Effector CD8-positive, alpha-beta T cell (primary cell): ENCODE data around the gene OTX1.
"Not testable (repeated sequence)": the region's sequence is repeated elsewhere in the genome, so short reads cannot be mapped to it uniquely, and the experiment has no call there.

Experiments
- DNase-seq: peaks from one replicate; lab custom pipeline; 2025; lab: John Stamatoyannopoulos, UW
- total RNA-seq, 4 experiments: gene quantifications; one replicate each; lab custom pipeline; 2026; lab: John Stamatoyannopoulos, UW

Gene OTX1
- 0 to 0.10 (median 0.04) reads per million in 4 experiments for total RNA-seq

GRCh38 chr2:63050334-63051041 is at the start of gene OTX1:
TSS of gene OTX1 (plus strand) at chr2:63050830. CDS start at chr2:63052991, 2,161 bp downstream.
- DNase-seq: no peak

- no peak for DNase-seq
These were observed 49.1 kb upstream of the OTX1 start for GRCh38 chr2:63001576-63001975.

- DNase-seq: no peak
These were observed 47.3 kb upstream of the OTX1 start for GRCh38 chr2:63003351-63003750.

- DNase-seq: no peak
These were observed 42.7 kb upstream of the OTX1 start for GRCh38 chr2:63007813-63008458.

GRCh38 chr2:63008838-63009237 is 41.8 kb upstream of the OTX1 start:
- no peak for DNase-seq

GRCh38 chr2:63009490-63009889 is 41.1 kb upstream of the OTX1 start:
- no peak for DNase-seq

- no peak for DNase-seq
These were observed 38.1 kb upstream of the OTX1 start for GRCh38 chr2:63012541-63012940.

GRCh38 chr2:63013438-63013837 is 37.2 kb upstream of the OTX1 start:
- no peak for DNase-seq

- no peak for DNase-seq
These were observed 35.2 kb upstream of the OTX1 start for GRCh38 chr2:63015389-63015788.

GRCh38 chr2:63018439-63018838 is 32.2 kb upstream of the OTX1 start:
- no peak for DNase-seq

- DNase-seq: not testable (repeated sequence)
These were observed 30.9 kb upstream of the OTX1 start for GRCh38 chr2:63019686-63020085.

GRCh38 chr2:63023444-63023843 is 27.2 kb upstream of the OTX1 start:
- no peak for DNase-seq

- no peak for DNase-seq
These were observed 23.4 kb upstream of the OTX1 start for GRCh38 chr2:63027220-63027619.

- no peak for DNase-seq
These were observed 21.6 kb upstream of the OTX1 start for GRCh38 chr2:63029058-63029457.

- no peak for DNase-seq
These were observed 16.1 kb upstream of the OTX1 start for GRCh38 chr2:63034526-63034925.

- DNase-seq: no peak
These were observed 15.5 kb upstream of the OTX1 start for GRCh38 chr2:63035169-63035568.

GRCh38 chr2:63035660-63036059 is 15.0 kb upstream of the OTX1 start:
- DNase-seq: no peak

- DNase-seq: no peak
These were observed 12.6 kb upstream of the OTX1 start for GRCh38 chr2:63038034-63038433.

GRCh38 chr2:63040586-63040985 is 10.0 kb upstream of the OTX1 start:
- no peak for DNase-seq

GRCh38 chr2:63041592-63041991 is 9.0 kb upstream of the OTX1 start:
- DNase-seq: no peak

- no peak for DNase-seq
These were observed 6.0 kb upstream of the OTX1 start for GRCh38 chr2:63044362-63045327.

GRCh38 chr2:63046552-63046951 is 4.1 kb upstream of the OTX1 start:
- DNase-seq: no peak

GRCh38 chr2:63046961-63047320 is 3.7 kb upstream of the OTX1 start:
- DNase-seq: no peak
